GM19467 (cell line): ENCODE data around the gene NDST1.
"Not testable (repeated sequence)": the region's sequence is repeated elsewhere in the genome, so short reads cannot be mapped to it uniquely, and the experiment has no call there.

Experiments
- ATAC-seq: cut with Tn5 transposase; IDR thresholded peaks from one replicate; pipeline ENCODE4 v1.9.1; 2021; ENCODE audit warnings: mild to moderate bottlenecking, moderate library complexity; ENCODE audit not compliant: unreplicated experiment

Gene NDST1

DNA sequence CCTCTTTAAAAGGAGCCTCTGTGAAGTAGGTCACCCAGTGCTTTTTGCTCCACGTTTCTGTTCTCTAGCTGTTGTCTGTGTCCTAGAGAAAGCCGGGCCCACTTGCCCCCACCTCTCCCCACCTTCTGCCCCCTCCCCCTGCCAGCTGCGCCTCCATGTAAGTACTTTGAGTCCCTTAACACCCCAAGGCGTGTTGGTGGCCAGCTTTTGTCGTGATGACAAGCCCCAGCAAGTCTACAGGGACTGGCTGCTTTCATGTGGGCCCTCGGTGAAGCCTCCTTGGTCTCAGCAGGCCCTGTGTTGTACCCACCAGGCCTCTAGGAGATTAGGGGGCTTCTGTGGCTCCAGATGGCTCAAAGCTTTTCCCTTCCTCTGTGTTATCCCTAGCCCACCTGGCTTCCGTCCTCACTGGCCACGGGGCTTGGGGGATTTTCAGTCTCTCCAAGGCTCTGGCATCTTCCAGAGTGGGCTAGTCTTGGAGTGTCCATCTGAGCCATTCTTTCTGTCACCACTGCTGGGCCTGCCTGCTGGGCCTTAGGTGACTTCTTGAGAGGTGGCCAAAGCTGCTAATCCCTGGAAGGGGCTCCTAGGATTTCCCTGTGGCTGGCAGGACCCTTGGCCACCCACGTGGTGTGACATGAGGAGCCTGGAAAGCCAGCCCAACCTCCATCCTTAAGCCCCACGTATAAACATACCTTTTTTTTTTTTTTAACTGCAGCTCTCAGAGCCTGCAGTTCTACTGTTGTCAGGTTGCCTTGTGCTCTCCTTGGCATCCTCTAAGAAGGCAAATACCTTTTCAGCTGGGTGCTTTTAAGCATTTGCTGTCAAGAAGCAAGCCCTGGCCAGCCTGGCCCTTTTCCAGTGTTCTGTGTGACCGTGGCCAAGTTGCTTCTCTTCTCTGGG lies 1.1 kb upstream of the NDST1 start:
- ATAC-seq: no peak

- ATAC-seq: no peak
Measured at GRCh38 chr5:150508277-150508640, 328 bp downstream of the NDST1 start.

- ATAC-seq: no peak
Measured at GRCh38 chr5:150508828-150509227, 897 bp downstream of the NDST1 start.

- no peak for ATAC-seq
Measured at GRCh38 chr5:150509992-150510391, 2.1 kb downstream of the NDST1 start.

- ATAC-seq: no peak
Measured at GRCh38 chr5:150510460-150511263, 2.7 kb downstream of the NDST1 start.

- no peak for ATAC-seq
Measured at GRCh38 chr5:150511578-150512367, 3.8 kb downstream of the NDST1 start.

DNA sequence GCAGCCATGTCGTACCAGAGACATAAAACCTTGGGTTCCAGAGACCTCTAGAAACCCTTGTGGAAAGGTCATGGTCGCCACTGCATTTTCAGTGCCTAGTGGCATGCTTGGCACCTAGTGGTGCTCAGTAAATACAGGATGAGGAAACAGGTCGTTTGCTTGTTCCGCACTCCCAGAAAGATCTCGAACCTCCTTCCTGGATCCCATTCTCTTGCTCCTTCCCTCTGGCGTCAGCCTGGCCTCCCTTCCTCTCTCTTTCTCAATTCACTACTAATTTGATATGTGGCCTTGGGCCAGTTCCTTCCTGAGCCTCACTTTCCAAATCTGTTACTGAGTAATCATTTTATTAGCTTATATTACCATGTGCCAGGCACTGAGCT lies 4.4 kb downstream of the NDST1 start:
- ATAC-seq: no peak

DNA sequence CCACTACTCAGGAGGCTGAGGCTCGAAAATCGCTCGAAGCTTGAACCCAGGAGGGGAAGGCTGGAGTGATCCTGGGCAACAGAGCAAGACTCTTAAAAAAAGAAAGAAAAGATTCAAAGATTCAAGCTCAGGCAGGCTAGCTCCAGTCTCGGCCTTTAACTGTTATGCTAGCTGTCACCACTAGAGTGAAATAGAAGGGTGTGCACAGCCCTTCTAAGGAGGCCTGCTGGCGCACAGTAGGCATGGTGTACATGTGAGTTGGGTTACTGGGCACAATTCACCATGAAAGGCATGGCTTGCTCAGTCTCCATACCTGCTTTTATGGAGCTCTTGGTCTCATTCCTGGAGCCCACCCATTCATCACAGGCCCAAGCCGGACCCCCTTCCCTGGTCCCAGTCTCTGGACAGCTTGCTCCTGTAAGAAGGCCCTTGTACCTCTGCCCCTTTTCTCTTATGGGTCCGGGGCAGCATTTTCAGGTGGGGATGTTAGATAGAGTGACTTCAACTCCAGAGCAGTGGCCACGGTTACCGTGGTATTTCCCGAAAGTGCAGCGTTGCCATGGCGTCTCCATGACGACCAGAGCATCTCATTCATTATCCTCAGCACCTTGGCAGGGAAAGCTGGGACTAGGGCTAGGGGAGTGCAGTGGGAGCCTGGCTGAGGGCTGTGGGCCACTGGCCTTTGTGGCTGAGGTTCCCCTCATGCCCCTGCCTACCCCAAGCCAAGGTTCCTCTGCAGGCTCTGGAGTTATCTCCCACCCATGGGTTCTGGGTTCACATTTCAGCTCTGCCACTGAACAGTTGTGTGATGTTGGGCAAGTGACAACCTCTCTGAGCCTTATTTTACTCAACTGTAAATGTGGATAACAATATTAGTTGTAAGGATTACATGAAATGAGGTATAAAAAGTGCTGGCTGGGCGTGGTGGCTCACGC lies 5.7 kb downstream of the NDST1 start:
- no peak for ATAC-seq

GRCh38 chr5:150514708-150515211 lies 6.8 kb downstream of the NDST1 start:
- ATAC-seq: no peak

DNA sequence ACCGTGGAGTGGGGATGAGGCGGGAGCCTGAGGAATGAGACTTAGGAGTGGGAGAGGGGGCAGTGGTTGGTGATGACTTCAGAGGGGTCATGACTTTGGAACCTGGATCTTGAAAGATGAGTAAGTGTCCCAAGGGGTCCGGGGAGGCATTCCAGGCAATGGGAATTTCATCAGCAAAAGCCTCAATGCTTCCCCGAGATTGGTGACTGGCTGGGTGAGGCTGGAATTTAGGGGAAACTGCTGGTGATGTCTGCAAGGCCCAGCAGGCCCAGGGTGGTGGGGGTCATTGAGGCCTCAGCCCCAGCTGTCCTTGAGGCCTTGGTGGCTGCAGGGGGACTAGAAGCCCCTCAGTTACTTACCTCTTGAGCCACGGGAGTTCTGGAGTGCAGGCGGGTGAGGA lies 7.5 kb downstream of the NDST1 start:
- ATAC-seq: no peak

- no peak for ATAC-seq
Measured at GRCh38 chr5:150516011-150516410, 8.1 kb downstream of the NDST1 start.

GRCh38 chr5:150517272-150518152 lies 9.6 kb downstream of the NDST1 start:
- ATAC-seq: no peak

DNA sequence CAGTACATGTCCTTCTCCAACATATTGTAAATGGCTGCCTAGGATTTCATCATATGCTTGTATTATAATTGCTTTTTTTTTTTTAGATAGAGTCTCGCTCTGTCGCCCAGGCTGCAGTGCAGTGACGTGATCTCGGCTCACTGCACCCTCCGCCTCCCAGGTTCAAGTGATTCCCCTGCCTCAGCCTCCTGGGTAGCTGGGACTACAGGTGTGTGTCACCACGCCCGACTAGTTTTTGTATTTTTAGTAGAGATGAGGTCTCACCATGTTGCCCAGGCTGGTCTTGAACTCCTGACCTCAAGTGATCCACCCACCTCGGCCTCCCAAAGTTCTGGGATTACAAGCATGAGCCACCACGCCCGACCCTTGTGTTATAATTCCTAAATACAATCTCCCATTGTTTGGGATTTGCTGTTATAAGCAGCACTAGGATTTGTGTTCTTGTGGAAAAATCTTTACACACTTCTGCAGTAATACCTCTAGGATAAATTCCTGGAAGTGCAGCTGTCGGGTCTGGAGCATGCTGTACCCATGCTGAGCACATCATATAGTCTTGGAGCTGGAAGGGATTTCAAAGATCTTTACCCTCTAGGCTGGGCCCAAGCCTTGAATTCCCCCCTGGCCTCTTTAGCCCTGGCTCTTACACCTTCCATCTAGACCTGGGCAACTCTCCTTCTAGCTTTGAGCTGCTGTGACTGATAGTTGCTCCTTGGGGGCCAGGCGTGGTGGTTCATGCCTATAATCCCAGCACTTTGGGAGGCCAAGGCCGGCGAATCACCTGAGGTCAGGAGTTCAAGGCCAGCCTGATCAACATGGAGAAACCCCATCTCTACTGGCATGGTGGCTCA lies 11.0 kb downstream of the NDST1 start:
- ATAC-seq: not testable (repeated sequence)

GRCh38 chr5:150519560-150519945 lies 11.6 kb downstream of the NDST1 start:
- ATAC-seq: no peak

DNA sequence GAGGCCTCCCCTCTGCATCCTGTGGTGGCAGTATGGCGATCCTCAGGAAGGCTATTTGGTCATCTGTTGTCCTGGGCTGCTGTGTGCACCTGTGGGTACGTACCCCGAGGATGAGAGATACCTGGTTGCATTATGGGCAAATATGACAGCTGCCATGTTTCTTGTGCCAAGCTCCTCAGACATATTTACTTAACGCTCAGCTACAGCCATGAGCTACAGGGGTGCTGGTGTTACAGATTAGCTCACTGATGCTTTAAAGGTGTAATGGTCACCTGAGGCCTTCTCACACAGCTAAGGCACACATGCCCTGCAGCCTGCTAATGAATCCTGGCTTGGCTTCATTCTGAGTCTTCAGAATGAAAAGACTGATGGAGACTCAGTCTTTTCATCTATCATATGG lies 12.0 kb downstream of the NDST1 start:
- no peak for ATAC-seq

GRCh38 chr5:150520747-150521521 lies 13.0 kb downstream of the NDST1 start:
- ATAC-seq: no peak

DNA sequence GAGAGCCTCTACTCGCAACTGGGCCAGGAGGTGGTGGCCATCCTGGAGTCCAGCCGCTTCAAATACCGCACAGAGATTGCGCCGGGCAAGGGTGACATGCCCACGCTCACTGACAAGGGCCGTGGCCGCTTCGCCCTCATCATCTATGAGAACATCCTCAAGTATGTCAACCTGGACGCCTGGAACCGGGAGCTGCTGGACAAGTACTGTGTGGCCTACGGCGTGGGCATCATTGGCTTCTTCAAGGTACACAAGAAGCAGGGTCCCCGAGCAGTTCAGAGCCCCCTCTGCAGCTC lies 13.5 kb downstream of the NDST1 start:
- no peak for ATAC-seq
